OCI-LY1 (cell line): ENCODE results near the gene ARFGAP3.

Experiments used
- H2AFZ ChIP-seq: fragments of 200-600 bp; sonication (generic), shearing (Covaris generic); 2 replicates; pipeline ENCODE4 v1.6.0; 2014; ENCODE audit warnings: antibody characterized with exemption, mild to moderate bottlenecking, low read length
- H3F3A ChIP-seq: fragments of 200-600 bp; sonication (generic), shearing (Covaris generic); 2 replicates; pipeline ENCODE4 v1.6.0; 2014; ENCODE audit warnings: mild to moderate bottlenecking, antibody characterized with exemption, low read length, moderate library complexity; ENCODE audit not compliant: insufficient read depth
- H3K27ac ChIP-seq: fragments of 200-600 bp; sonication (generic); 2 replicates; pipeline ENCODE4 v1.5.1; 2014; ENCODE audit warnings: low read length, mixed run types, mild to moderate bottlenecking, low read depth; ENCODE audit not compliant: poor library complexity, severe bottlenecking
- H3K27me3 ChIP-seq: fragments of 200-600 bp; sonication (generic); 2 replicates; pipeline ENCODE4 v1.6.0; 2014; ENCODE audit warnings: antibody characterized with exemption, mild to moderate bottlenecking, low read length, moderate library complexity; ENCODE audit not compliant: insufficient read depth
- H3K36me3 ChIP-seq: fragments of 200-600 bp; sonication (generic); 2 replicates; pipeline ENCODE4 v1.6.1; 2014; ENCODE audit warnings: mild to moderate bottlenecking, antibody characterized with exemption, low read length, moderate library complexity, mixed read lengths; ENCODE audit not compliant: insufficient read depth
- H3K4me1 ChIP-seq: fragments of 200-600 bp; sonication (generic); 2 replicates; pipeline ENCODE4 v1.5.1; 2014; ENCODE audit warnings: mild to moderate bottlenecking, low read length, moderate library complexity; ENCODE audit not compliant: insufficient read depth, severe bottlenecking
- H3K4me2 ChIP-seq: fragments of 200-600 bp; sonication (generic), shearing (Covaris generic); 2 replicates; pipeline ENCODE4 v1.6.1; 2014; ENCODE audit warnings: low read length
- H3K4me3 ChIP-seq: fragments of 200-600 bp; sonication (generic); 2 replicates; pipeline ENCODE4 v1.5.1; 2014; ENCODE audit warnings: low read length, low read depth, mild to moderate bottlenecking, mixed read lengths; ENCODE audit not compliant: poor library complexity, severe bottlenecking
- H3K79me2 ChIP-seq: fragments of 200-600 bp; shearing (Covaris generic); 2 replicates; pipeline ENCODE4 v1.6.1; 2016; ENCODE audit warnings: mixed run types, low read length, mixed read lengths; ENCODE audit not compliant: insufficient read depth
- H3K9ac ChIP-seq: fragments of 200-600 bp; sonication (generic), shearing (Covaris generic); 2 replicates; pipeline ENCODE4 v1.6.1; 2014; ENCODE audit warnings: mild to moderate bottlenecking, low read length, mixed read lengths
- H3K9me2 ChIP-seq: fragments of 200-600 bp; sonication (generic), shearing (Covaris generic); 2 replicates; pipeline ENCODE4 v1.6.1; 2014; ENCODE audit warnings: low read depth, mild to moderate bottlenecking, low read length, mixed read lengths
- H3K9me3 ChIP-seq: fragments of 200-600 bp; shearing (Covaris generic); 2 replicates; pipeline ENCODE4 v1.6.1; 2014; ENCODE audit warnings: low read length, mixed read lengths
- H4K20me1 ChIP-seq: fragments of 200-600 bp; sonication (generic), shearing (Covaris generic); 2 replicates; pipeline ENCODE4 v1.6.0; 2016; ENCODE audit warnings: mild to moderate bottlenecking, low read length; ENCODE audit not compliant: insufficient read depth
- CTCF ChIP-seq: fragments of 200-600 bp; sonication (generic), shearing (Covaris generic); IDR thresholded peaks from 2 replicates; pipeline ENCODE4 v1.5.1; 2017; ENCODE audit warnings: mild to moderate bottlenecking, antibody characterized with exemption, low read length, moderate library complexity, mixed read lengths
- EZH2 ChIP-seq: fragments of 200-600 bp; sonication (generic), shearing (Covaris generic); IDR thresholded peaks from 2 replicates; pipeline ENCODE4 v1.8.0; 2017; ENCODE audit warnings: borderline replicate concordance, mixed run types, mild to moderate bottlenecking, antibody characterized with exemption, low read length, moderate library complexity, mixed read lengths

The ARFGAP3 gene

GRCh38 chr22:42794551-42795510, 62.2 kb downstream of the ARFGAP3 start:
- H3K9me2 ChIP-seq = no peaks in the 10 kb centered on the region
- H3K4me1 ChIP-seq = no peaks in the 10 kb centered on the region
- H3K36me3 ChIP-seq = no peaks in the 10 kb centered on the region
- no peaks in the 10 kb centered on the region for H3K79me2 ChIP-seq
- TF ChIP-seq EZH2 (no peak), CTCF (0 out of 2 replicates have a peak, but pooled peaks have one; percentile 6)
- H3F3A ChIP-seq = no peaks in the 10 kb centered on the region
- no peak overlapping the region for H3K9ac ChIP-seq
- no peak overlapping the region for H3K4me3 ChIP-seq
- H3K9me3 ChIP-seq = no peaks in the 10 kb centered on the region
- no peaks in the 10 kb centered on the region for H3K27me3 ChIP-seq
- no peak overlapping the region for H3K27ac ChIP-seq
- H4K20me1 ChIP-seq = no peaks in the 10 kb centered on the region
- H2AFZ ChIP-seq = no peak overlapping the region
- H3K4me2 ChIP-seq = no peak overlapping the region

DNA sequence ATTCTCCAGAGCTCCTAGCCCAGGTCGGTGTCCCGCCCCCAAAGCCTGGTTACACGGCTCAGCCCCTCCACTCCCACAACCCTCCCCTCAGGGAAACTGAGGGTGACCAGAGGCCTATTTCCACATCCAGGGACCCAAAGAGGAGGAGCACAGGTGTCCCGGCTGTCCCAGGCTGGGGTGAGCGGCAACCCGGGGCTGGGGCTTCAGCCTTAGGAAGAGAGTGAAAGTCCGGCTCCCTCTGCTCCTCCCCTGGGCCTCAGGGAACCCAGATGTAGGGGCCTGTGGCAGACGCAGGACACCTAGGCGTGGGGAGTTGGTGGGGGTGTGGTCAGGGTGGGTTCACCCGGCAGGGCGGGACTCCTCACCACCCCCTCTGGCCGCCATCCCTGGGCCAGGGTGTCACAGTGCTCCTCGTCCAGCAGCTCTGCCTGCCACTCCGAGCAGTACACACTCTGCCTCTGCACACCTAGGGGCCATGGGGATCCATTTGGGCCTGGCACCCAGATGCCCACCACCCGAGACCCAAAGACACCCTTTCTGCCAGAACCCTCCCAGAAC, 63.1 kb downstream of the ARFGAP3 start:
- H3K36me3 ChIP-seq = no peaks in the 10 kb centered on the region
- H3K9me3 ChIP-seq = no peaks in the 10 kb centered on the region
- no peaks in the 10 kb centered on the region for H3K9me2 ChIP-seq
- H3K4me1 ChIP-seq = no peaks in the 10 kb centered on the region
- no peaks in the 10 kb centered on the region for H3K27me3 ChIP-seq
- H4K20me1 ChIP-seq = no peaks in the 10 kb centered on the region
- H3F3A ChIP-seq = no peaks in the 10 kb centered on the region
- H3K79me2 ChIP-seq = no peaks in the 10 kb centered on the region
- no peak overlapping the region for H3K4me3 ChIP-seq
- H2AFZ ChIP-seq = no peak overlapping the region
- no peak overlapping the region for H3K4me2 ChIP-seq
- no peak overlapping the region for H3K9ac ChIP-seq
- H3K27ac ChIP-seq = no peak overlapping the region
- no peak for TF ChIP-seq CTCF
- no peak for TF ChIP-seq EZH2

- Histone ChIP-seq H3K27ac (no peak overlapping the region), H3K4me3 (no peak overlapping the region), H4K20me1 (no peaks in the 10 kb centered on the region), H3K27me3 (no peaks in the 10 kb centered on the region), H3K9me2 (no peaks in the 10 kb centered on the region), H3K9ac (no peak overlapping the region), H3K4me2 (no peak overlapping the region), H3K36me3 (no peaks in the 10 kb centered on the region), H3K79me2 (no peaks in the 10 kb centered on the region), H3F3A (no peaks in the 10 kb centered on the region), H2AFZ (no peak overlapping the region), H3K9me3 (no peaks in the 10 kb centered on the region), H3K4me1 (no peaks in the 10 kb centered on the region)
- TF ChIP-seq CTCF (no peak), EZH2 (no peak)
Measured at GRCh38 chr22:42792909-42793847, 63.9 kb downstream of the ARFGAP3 start.
